HG02840 (cell line): ENCODE results near the gene CEP128.

ENCODE experiments used
- ATAC-seq: cut with Tn5 transposase; IDR thresholded peaks from one replicate; pipeline ENCODE4 v1.9.1; 2021; ENCODE audit warnings: mild to moderate bottlenecking, moderate library complexity, moderate number of reproducible peaks; ENCODE audit not compliant: unreplicated experiment, low FRiP score

The CEP128 gene

DNA sequence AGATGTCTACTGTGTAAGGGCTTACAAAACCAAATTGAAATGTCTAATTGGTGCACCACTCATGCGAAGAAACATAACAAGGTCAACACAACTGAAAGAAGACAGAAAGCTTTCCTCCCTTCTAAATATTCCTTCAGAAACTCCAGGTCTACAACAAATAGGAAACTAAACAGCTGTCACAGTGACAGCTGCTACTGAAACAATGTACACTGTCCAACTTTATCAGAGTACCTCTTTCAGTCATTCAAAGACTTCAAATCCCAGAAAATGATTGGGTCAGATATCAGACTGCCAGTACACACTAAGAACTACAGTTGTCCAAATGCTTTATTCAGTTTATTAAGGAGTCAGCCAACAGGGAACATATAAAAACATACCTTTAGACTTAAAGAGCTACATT is 35.2 kb downstream of the CEP128 start:
- ATAC-seq: no peak

DNA sequence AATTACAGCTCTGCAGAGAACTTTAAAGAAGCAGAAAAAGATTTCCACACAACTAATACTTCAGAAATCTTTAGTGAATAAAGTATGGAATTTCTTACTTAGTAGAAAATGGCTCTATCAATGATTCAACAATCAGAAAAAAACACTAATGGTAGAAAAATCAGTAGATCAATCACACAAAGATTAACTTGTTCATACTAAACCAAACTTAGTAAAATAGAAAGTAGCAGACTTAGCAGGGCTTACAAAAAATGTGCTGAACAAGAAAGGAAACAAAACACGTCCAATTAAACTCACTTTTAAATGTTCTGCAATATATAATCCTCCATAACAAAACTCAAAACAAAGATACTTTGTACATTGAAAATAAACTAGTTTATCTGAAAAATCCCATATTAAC is 38.9 kb downstream of the CEP128 start:
- no peak for ATAC-seq

DNA sequence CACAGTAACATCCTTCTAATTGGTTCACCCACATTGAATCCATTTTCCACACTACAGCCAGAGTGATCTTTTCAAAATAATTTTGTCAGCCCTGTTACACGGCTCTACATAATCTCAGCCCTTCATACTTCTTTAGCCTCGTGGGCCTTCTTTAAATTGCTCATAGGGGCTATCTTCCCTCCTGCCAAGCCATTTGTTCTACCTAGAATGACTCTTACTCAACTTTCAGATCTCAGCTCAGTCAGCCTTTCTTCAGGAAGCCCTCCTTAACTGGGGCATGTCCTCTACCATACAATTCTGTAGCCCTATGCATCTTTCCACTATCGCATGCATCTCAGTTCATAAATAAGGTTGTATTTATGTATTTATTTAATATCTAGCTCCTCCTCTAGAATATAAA is 39.7 kb downstream of the CEP128 start:
- ATAC-seq: no peak

DNA sequence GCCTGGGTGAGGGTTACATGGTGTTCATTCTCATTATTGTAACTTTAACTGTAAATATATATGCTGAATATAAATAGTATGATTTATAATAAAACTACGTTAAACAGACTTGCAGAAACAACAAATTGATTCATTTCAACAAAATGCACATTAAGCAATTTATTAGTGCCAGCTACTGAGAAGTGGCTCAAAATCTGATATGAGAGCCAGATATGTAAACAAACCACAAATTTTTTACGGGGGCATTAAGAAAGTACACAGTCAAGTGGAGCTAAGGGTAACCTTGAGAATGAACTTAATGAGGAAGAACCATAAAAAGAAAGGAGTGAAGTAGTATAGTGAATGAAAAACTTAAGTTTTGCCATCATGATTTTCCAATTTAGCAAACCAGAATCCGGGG is 40.3 kb downstream of the CEP128 start:
- no peak for ATAC-seq

DNA sequence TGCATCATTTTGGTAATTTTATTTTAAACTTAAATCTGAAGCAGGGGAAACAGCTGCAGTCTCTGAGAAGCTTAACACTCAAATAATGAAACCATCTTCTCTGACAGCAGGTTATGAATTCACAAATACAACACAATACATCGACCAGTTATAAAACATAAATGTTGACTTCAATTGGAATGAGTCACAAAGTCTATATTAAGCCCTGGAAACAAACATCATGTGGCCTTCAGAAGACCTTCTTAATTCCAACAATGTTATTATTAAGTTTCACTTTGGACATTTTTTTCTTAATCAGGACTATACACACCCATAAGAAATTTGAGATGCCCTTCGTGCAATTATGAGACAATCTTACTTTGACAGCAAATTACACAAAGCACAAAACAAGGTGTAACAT is 68.9 kb downstream of the CEP128 start:
- no peak for ATAC-seq

DNA sequence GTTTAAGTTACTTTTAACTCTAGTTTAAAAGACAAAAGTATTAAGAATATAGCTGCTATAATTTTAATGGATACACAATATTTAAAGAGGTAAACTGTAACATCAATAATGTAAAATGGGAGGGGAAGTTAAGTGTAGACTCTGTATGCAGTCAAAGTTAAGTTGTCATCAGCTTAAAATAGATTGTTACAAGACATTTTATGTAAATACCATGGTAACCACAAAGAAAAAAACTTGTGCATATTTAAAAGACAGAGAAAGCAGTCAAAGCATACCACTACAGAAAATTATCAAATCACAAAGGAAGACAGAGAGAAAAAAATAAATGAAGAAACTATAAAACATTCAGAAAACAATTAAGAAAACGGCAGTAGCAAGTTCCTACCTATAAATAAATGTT is 73.3 kb downstream of the CEP128 start:
- ATAC-seq: no peak

DNA sequence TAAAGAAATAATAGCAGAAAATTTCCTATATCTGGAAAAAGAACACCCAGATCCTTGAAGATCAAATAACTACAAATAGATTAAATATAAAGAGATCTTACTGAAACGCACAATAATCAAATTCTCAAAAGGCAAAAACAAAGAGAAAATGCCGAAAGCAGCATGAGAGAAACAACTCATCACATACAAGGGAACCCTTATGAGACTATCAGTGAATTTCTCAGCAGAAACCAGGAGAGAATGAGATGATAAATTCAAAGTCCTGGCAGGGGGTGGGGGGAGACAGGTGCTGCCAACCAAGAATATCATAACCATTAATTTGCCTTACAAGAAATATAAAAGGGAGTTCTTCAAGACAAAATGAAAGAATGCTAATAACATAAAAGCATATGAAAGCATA is 73.7 kb downstream of the CEP128 start:
- no peak for ATAC-seq

DNA sequence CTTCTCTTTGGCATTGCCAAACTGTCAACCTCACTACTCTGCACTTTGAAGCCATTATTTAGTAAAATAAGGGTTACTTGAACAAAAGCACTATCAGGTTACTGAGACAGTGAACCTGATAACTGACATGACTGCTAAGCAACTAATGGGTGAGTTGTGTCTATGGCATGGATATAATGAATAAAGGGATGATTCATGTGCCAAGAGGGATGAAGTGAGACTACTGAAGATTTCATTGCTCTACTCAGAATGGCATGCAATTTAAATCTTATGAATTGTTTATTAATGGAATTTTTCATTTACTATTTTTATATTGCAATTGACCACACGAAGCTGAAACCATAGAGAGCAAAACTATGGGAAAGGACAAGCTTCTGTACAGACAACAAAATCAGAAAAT is 74.4 kb downstream of the CEP128 start:
- no peak for ATAC-seq

DNA sequence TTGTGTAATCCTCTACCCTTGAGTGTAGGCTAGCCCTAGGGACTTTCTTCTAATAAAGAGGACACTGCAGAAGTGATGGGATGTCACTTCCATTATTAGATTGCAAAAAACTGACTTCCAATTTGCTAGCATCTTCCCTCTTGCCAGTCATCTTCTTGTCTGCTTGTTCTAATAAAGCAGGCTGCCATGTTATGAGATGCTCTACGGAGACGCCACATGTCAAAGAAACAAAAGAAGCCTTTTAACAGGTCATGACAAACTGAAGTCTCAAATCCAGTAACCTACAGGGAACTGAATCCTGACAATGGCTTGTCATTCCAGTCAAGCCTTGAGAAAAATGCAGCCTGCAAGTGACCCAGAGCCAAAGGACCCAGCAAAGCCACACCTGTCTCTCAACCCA is 76.0 kb downstream of the CEP128 start:
- no peak for ATAC-seq

DNA sequence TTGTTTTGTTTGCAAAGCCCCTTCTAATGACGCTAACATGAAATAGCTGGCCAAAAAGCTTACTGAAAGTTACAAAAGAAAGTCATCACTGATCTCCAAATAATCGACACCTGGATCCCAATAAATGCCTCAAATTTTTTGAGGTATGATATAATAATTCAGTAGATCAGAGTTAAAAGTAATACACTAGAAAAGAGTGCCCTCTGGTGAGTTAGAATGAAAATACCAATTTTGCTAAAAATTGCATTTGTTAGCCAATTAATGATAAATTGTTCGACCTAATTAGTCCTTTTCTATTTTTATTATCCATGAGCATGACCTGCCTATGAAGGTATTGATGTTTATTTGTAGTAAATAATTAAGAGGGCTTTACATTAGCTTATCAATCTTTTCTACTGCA is 78.6 kb downstream of the CEP128 start:
- no peak for ATAC-seq

DNA sequence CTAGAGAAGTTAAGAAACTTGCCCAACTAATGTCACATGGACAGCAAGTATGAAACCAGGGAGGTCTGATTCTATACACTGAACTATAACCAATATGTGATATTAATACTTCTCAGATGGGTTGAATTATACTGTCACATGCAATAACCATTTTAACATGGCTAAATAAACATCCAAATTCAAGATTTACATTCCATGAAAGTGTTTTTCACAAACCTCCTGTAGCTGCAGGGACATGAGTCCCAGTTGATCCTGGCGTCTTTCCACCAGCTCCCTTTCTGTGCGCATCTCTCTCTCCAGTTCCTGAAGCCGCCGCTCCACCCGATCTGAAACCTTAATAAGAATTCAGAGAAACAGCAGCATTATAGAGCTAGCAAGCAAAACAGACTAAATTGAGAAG is 79.0 kb downstream of the CEP128 start:
- no peak for ATAC-seq

DNA sequence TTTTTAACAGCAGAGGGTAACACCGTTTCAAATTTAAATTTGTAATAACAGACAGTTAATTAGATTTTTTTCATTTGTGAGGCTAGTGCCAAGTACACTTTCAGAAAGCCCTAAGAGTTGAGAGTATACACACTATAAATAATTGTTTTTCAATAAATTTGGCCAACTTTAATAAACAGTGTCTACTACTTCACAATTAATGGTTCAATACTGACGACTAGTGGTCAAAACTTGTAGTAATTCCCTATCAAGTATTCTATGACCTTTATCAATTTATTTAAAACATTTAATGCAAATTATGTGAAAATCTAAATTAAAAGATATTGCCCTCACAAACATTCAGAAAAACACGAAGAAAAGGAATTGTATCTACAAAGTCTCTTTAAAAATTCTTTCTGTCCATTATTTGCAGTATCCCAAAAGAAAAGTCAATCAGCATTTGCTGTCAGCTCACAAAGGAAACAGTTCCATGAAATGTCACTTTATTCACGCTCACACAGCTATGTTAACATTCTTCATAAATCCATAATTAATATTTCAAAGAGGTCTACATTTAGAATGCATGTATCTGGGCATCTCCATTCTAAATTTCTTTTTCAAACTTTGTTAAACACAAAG is 91.2 kb downstream of the CEP128 start:
- ATAC-seq: no peak

DNA sequence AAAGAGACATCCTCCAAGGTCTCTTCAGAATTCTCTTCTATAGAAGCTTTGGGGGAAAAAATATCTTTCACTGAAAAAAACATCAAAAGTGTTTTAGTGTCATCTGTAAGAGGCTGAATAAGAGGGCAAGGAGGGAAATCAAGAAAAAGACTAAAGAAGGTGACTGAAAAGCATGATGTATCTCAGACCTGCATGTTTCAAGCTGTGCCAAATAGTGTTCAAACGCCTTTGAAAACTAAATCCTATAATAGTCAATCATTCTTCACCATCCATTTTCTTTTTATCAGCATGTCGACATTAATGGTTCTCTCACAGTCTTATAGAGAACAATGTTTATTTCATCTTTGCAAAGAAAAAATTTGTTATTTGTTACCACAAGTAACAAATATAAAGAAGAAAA is 94.5 kb downstream of the CEP128 start:
- no peak for ATAC-seq

DNA sequence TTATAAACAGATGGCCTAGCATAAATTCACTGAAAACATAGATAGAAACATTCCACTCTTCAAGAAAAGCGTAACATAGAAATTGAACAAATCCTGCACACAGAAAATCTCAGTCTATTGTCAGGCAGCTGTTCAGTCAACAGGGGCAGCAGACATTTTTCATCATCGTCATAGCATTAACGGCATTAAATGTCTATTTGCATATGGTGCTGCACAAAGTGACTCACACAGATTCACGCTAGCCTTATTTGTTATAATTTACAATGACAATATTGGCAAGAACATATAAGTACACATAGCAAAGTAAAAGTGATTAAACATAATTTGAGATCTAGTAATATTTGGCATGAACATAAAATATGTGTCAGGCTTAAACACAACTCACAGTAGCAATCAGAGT is 95.7 kb downstream of the CEP128 start:
- ATAC-seq: no peak

DNA sequence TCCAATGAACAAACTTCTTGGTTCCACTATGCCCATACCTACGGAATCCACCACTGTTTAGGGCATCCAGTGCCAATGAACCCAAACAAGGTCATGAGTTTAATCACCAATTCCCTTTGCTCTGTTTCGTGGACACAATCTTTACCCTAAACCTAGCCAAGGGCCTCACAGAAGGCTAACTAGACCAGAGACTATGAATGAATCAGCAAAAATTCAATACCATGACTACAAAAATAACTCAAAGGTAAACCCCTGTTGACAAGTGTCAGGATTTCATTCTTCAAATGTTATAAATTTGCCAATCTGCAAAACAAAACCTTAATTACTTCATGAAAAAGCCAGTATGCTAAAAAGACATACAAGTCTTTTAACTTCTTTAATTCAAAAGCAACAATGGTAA is 96.7 kb downstream of the CEP128 start:
- no peak for ATAC-seq

DNA sequence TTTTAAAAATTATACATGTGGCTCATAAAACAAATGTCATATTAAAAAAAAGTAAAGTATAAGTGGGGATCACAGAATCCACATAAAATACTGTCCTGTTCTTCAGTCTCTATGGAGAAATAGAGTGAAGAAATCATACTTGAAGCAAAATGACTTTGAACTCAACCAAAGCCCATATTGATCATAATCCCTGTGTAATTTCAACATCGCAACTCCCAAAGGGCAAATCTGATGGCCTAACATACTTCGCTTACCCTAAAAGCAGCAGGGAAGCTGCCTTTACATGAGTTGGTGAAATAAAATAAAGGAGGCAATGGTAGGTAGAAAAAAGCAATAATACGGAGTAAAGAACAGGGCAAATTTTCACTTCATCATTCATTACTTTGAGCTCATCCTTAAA is 101.8 kb downstream of the CEP128 start:
- ATAC-seq: no peak

DNA sequence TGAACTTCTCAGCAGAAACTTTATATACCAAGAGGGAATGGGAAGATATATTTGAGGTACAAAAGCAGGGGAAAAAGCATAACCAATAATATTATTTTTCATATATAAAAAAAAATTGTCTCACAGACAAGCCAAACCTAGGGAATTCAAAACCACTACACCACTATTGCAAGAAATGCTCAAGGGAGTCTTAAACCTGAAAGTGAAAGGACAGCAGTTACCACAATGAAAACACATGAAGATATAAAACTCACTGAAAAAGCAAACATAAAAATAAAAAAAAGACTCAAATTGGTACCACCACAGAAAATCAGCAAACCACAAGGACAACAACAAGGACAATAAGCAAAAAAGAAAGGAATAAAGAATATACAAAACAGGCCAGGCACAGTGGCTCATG is 131.9 kb downstream of the CEP128 start:
- no peak for ATAC-seq

DNA sequence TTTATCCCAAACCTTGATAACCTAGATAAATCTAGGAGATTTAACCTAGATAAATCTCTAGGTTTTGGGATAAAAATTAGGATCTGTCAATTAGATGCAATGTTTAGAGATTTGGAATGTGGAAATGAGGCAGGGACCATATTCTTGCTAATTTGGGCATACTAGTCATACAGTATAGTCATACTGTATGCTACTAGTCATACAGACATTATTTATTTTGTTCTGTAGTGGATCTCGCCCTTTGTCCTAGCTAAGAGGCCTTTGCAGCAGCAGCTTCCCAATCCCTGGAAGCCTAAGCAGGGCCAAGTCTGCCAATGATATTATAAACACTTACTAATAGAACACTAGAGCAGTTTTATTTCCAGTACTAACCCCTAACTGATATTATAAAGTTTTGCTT is 136.4 kb downstream of the CEP128 start:
- no peak for ATAC-seq

DNA sequence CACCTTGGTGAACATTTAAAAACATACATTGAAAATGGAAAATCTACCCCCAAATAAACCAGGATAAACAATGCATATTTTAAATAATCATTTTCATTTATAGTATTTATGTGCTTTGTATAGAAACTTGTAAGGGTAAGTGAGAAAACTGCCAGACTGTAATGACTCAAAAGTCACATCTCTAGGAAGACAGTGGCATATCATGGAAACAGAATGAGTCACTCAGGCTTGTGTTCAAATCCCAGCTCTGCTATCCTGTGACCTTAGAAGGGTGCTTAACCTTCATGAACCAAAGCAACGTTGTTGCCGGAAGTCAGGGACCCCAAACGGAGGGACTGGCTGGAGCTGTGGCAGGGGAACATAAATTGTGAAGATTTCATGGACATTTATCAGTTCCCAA is 142.7 kb downstream of the CEP128 start:
- ATAC-seq: no peak

DNA sequence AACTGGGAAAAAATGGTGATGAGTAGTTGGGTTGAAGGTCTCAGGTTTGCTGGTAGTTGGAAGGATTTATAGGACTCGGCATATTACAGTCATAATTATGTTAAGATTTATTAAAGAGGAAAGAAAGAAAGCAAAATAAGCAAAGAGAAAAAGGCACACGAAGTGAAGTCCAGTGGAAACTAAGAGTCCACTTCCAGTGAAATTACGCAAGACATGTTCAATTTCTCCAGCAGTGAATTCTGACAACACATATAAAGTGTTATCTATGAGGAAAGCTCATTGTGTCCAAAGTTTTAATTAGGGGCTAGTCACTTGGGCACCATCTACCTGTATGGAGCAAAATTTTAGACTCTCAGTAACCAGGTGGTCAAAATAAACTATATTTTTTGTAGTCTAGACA is 143.3 kb downstream of the CEP128 start:
- no peak for ATAC-seq

DNA sequence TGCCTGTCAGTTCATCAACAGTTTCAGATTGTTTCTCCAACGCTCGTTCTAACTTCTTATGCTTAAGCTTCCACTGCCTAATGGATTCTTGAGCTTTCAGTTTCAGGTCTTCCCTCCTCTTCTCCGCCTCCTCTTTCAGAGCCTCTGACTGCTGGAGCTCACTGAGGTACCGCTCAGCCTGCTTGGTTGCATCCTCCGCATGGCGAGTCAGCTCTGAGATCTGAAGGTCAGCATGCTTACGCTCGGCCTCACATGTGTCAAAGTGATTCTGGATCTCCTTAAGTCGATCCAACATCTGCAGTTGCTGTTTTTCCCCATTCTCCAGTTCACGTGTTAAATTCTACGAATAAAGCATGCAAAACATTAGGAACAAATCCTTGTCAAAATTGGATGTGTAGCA is 148.8 kb downstream of the CEP128 start:
- ATAC-seq: no peak

DNA sequence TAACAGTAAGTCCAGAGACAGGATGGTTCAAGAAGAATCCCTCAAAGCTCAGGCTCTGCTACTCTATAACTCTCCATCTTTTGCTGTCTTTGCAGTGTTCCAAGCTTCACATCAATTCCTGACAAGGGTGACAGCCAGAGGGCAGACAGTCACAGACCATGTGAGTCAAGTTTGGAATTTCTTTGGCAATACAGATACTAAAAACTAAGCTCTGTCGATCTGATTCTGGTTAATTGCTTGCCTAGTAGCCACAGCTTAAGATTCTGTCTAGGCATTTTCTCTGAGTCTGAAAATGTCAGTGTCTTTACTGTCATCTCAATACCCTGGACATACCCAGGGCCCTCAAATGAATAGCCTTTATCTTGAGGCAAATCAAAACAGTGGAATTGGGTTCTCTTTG is 153.7 kb downstream of the CEP128 start:
- ATAC-seq: no peak

DNA sequence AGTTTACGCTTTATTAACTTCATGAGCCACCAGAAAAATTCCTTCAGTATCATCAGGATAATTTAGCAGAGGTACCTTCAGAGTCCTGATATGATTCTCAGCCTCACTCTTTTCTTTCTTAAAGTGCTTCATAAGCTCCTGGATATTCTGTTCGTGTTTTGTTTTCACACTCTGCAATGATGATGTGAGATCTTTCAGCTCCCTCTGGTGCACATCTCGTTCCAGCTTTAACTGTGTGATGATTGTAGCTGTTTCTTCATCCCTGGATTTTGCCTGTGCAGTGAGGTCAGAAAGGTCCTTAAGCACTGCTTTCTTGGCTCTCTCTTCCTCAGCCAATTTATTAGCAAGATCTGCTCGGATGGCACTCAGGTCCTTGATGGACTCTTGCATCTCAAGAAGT is 156.7 kb downstream of the CEP128 start:
- no peak for ATAC-seq
